Measurements from ENCODE around the gene RNF31.

RNF31 gene

DNA sequence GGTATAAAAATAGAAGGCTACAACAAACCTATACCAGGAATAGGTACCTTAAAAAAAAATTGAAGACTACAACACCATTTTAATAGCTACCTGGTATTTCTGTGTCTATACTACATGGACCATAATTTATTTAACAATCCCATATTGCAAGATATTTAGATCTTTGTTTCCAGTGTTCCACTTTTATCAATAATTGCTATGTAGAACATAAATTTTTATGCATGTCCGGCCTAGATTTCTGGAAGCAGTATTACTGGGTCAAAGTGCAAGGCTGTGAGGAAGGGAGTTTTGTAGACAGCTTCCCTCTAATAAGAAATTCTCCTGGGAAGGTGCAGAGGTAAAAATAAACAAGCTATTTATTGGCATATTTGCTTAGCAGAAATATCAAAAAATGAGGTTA is 36.8 kb upstream of the RNF31 start:
- no peaks in the 10 kb centered on the region for H3K9me3 ChIP-seq (replicated peaks in 1 of 2; ENCODE audit: control insufficient read depth in 2 of 2, insufficient read depth in 1 of 2, low read depth in 1 of 2, low read length in 2 of 2)
- no peak overlapping the region for H3K27ac ChIP-seq (replicated peaks; ENCODE audit: low read length)
- H2BK15ac ChIP-seq (ENCODE audit: low read length), result no peak overlapping the region
- H2AFZ ChIP-seq (ENCODE audit: low read length), result no peak overlapping the region
- no peak overlapping the region for H4K8ac ChIP-seq (ENCODE audit: low read depth, low read length)
- no peak overlapping the region for H3K4ac ChIP-seq (ENCODE audit: low read length)
- no peak overlapping the region for H3K18ac ChIP-seq (ENCODE audit: low read length)
- peaks cover 1 to 3% of the 10 kb centered on the region in 2 donors for H3K4me1 ChIP-seq (ENCODE audit: control insufficient read depth in 2 of 2, insufficient read depth in 1 of 2, low read depth in 1 of 2, low read length in 2 of 2)
- H2AK5ac ChIP-seq (ENCODE audit: low read depth, low read length), result no peak overlapping the region
- H2BK12ac ChIP-seq (ENCODE audit: low read length), result no peak overlapping the region
- no peak overlapping the region for H3K4me2 ChIP-seq (ENCODE audit: insufficient read depth, low read length, poor library complexity, severe bottlenecking)
- no peak overlapping the region for H4K91ac ChIP-seq (ENCODE audit: low read depth, low read length, poor library complexity)
- no peak overlapping the region for H2BK5ac ChIP-seq (ENCODE audit: low read length)
- no peak for DNase-seq (ENCODE audit: low spot score)
- H3K27me3 ChIP-seq (ENCODE audit: control insufficient read depth in 3 of 3, insufficient read depth in 3 of 3, low read depth in 1 of 3, low read length in 3 of 3), result no peaks in the 10 kb centered on the region
- H2BK120ac ChIP-seq (ENCODE audit: low read depth, low read length), result no peak overlapping the region
- H3K79me1 ChIP-seq (ENCODE audit: low read depth, low read length), result no peaks in the 10 kb centered on the region
- H3K14ac ChIP-seq (ENCODE audit: low read length), result no peak overlapping the region
- H3K4me3 ChIP-seq (ENCODE audit: low read length in 2 of 2), result no peak overlapping the region
- H3K36me3 ChIP-seq (replicated peaks in 1 of 2; ENCODE audit: control insufficient read depth in 2 of 2, insufficient read depth in 2 of 2, low read length in 2 of 2), result no peaks in the 10 kb centered on the region
- no peak overlapping the region for H3K23ac ChIP-seq (ENCODE audit: low read depth, low read length, poor library complexity)
- H3K9ac ChIP-seq (ENCODE audit: low read depth, low read length, poor library complexity), result no peak overlapping the region
- no CpG with 5 or more reads among the region's 1 CpG for WGBS, 2 donors (ENCODE audit: extremely low coverage in 2 of 2, insufficient read length in 2 of 2, insufficient replicate concordance in 1 of 2)

DNA sequence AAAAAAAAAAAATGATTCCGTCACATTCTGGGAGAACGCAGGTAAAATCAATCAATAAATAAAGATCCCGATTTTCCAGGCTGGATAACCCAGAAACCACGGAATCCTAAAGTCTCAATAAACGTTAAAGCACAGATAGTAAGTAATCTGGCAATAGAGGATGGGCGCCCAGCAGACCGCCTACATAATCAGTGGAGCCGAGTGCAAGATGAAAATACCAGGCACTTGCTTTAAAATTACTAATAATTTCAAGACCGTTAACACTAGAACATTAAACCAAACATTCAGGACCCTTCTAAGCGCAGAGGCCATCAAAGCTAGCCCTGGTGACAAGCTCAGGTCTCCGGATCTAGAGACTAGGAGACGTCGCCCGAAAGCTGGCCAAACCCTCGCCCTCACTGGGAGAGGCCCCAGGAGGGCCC is 33.9 kb upstream of the RNF31 start:
- DNase-seq (ENCODE audit: low spot score), result no peak
- H3K9me3 ChIP-seq (replicated peaks in 1 of 2; ENCODE audit: control insufficient read depth in 2 of 2, insufficient read depth in 1 of 2, low read depth in 1 of 2, low read length in 2 of 2), result no peaks in the 10 kb centered on the region
- H3K14ac ChIP-seq (ENCODE audit: low read length), result peak overlapping the region; percentile 31
- H2BK15ac ChIP-seq (ENCODE audit: low read length), result peak overlapping the region; percentile 55
- H3K27ac ChIP-seq (replicated peaks; ENCODE audit: low read length), result peak overlapping the region; percentile 98
- no peak overlapping the region for H2BK12ac ChIP-seq (ENCODE audit: low read length)
- peak overlapping the region; percentile 94 for H3K9ac ChIP-seq (ENCODE audit: low read depth, low read length, poor library complexity)
- H3K79me1 ChIP-seq (ENCODE audit: low read depth, low read length), result no peaks in the 10 kb centered on the region
- peak overlapping the region; percentile 75 to 85 for H3K4me3 ChIP-seq (ENCODE audit: low read length in 2 of 2)
- H3K4ac ChIP-seq (ENCODE audit: low read length), result no peak overlapping the region
- no peaks in the 10 kb centered on the region for H3K27me3 ChIP-seq (ENCODE audit: control insufficient read depth in 3 of 3, insufficient read depth in 3 of 3, low read depth in 1 of 3, low read length in 3 of 3)
- peak overlapping the region; percentile 96 for H2AFZ ChIP-seq (ENCODE audit: low read length)
- no CpG with 5 or more reads among the region's 15 CpGs for WGBS, 2 donors (ENCODE audit: extremely low coverage in 2 of 2, insufficient read length in 2 of 2, insufficient replicate concordance in 1 of 2)
- peaks cover 2 to 25% of the 10 kb centered on the region in 2 donors for H3K36me3 ChIP-seq (replicated peaks in 1 of 2; ENCODE audit: control insufficient read depth in 2 of 2, insufficient read depth in 2 of 2, low read length in 2 of 2)
- H4K8ac ChIP-seq (ENCODE audit: low read depth, low read length), result no peak overlapping the region
- H3K18ac ChIP-seq (ENCODE audit: low read length), result peak overlapping the region; percentile 97
- H4K91ac ChIP-seq (ENCODE audit: low read depth, low read length, poor library complexity), result peak overlapping the region; percentile 96
- H2BK120ac ChIP-seq (ENCODE audit: low read depth, low read length), result peak overlapping the region; percentile 19
- H3K23ac ChIP-seq (ENCODE audit: low read depth, low read length, poor library complexity), result peak overlapping the region; percentile 98
- peaks cover 4 to 8% of the 10 kb centered on the region in 2 donors for H3K4me1 ChIP-seq (ENCODE audit: control insufficient read depth in 2 of 2, insufficient read depth in 1 of 2, low read depth in 1 of 2, low read length in 2 of 2)
- peak overlapping the region; percentile 91 for H3K4me2 ChIP-seq (ENCODE audit: insufficient read depth, low read length, poor library complexity, severe bottlenecking)
- H2AK5ac ChIP-seq (ENCODE audit: low read depth, low read length), result peak overlapping the region; percentile 82
- H2BK5ac ChIP-seq (ENCODE audit: low read length), result peak overlapping the region; percentile 96

DNA sequence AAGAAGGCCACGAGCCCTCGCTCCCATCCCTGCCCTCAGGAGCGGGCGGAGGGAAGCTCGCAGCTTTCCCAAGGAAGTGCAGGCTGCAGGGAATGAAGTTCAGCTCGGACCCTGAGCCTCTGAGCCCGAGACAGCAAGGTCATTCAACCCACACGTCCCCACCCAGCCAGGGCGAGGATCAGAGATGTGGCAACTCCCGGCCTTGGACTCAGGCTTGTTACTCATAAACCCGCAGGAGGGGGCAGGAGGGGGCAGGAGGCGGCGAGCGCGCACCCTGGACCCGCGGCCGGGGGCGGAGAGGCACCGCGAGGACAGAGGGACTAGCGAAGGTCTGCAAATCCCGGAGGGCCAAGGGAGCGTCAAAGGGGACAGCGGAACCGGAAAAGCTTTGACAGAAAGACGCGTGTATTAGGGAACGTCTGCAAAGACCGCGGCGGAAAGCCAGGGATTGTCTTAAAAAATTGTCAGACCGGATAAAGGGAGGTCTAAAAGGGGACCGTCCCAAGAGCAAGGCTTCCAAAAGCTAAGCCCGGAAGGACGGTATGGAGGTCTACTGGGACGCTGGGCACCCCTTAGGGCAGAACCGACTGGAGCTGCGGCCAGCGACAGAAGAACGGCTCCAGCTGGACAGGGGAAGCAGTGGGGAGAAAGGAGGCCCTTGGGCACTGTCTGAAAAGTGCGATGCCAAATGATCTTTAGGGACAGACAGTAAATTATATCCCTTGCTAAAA is 33.3 kb upstream of the RNF31 start:
- peak overlapping the region; percentile 75 to 85 for H3K4me3 ChIP-seq (ENCODE audit: low read length in 2 of 2)

More for the DNA sequence above, 33.3 kb upstream of the RNF31 start:
- no peak overlapping the region for H3K4ac ChIP-seq (ENCODE audit: low read length)
- peak overlapping the region; percentile 19 for H2BK120ac ChIP-seq (ENCODE audit: low read depth, low read length)
- H4K8ac ChIP-seq (ENCODE audit: low read depth, low read length), result no peak overlapping the region
- H3K9ac ChIP-seq (ENCODE audit: low read depth, low read length, poor library complexity), result peak overlapping the region; percentile 94
- H2BK15ac ChIP-seq (ENCODE audit: low read length), result peak overlapping the region; percentile 55
- H3K36me3 ChIP-seq (replicated peaks in 1 of 2; ENCODE audit: control insufficient read depth in 2 of 2, insufficient read depth in 2 of 2, low read length in 2 of 2), result peaks cover 6 to 31% of the 10 kb centered on the region in 2 donors
- H2BK12ac ChIP-seq (ENCODE audit: low read length), result no peak overlapping the region
- no peaks in the 10 kb centered on the region for H3K27me3 ChIP-seq (ENCODE audit: control insufficient read depth in 3 of 3, insufficient read depth in 3 of 3, low read depth in 1 of 3, low read length in 3 of 3)
- WGBS, 2 donors (ENCODE audit: extremely low coverage in 2 of 2, insufficient read length in 2 of 2, insufficient replicate concordance in 1 of 2), result no CpG with 5 or more reads among the region's 42 CpGs
- H3K9me3 ChIP-seq (replicated peaks in 1 of 2; ENCODE audit: control insufficient read depth in 2 of 2, insufficient read depth in 1 of 2, low read depth in 1 of 2, low read length in 2 of 2), result no peaks in the 10 kb centered on the region
- peak overlapping the region; percentile 96 for H2AFZ ChIP-seq (ENCODE audit: low read length)
- H3K18ac ChIP-seq (ENCODE audit: low read length), result peak overlapping the region; percentile 99
- H3K23ac ChIP-seq (ENCODE audit: low read depth, low read length, poor library complexity), result peak overlapping the region; percentile 98
- H2BK5ac ChIP-seq (ENCODE audit: low read length), result peak overlapping the region; percentile 96
- H4K91ac ChIP-seq (ENCODE audit: low read depth, low read length, poor library complexity), result peak overlapping the region; percentile 96
- H3K79me1 ChIP-seq (ENCODE audit: low read depth, low read length), result no peaks in the 10 kb centered on the region
- H2AK5ac ChIP-seq (ENCODE audit: low read depth, low read length), result peak overlapping the region; percentile 82
- DNase-seq (ENCODE audit: low spot score), result peak; percentile 81
- peak overlapping the region; percentile 31 for H3K14ac ChIP-seq (ENCODE audit: low read length)
- peak overlapping the region; percentile 98 for H3K27ac ChIP-seq (replicated peaks; ENCODE audit: low read length)
- H3K4me2 ChIP-seq (ENCODE audit: insufficient read depth, low read length, poor library complexity, severe bottlenecking), result peak overlapping the region; percentile 91
- H3K4me1 ChIP-seq (ENCODE audit: control insufficient read depth in 2 of 2, insufficient read depth in 1 of 2, low read depth in 1 of 2, low read length in 2 of 2), result peaks cover 4 to 8% of the 10 kb centered on the region in 2 donors

All from neuronal stem cell (in vitro differentiated cells).